MM.1S (cell line): ENCODE data around the gene ACACB.

Experiments used
- CTCF ChIP-seq: fragments of 300-600 bp; sonication (generic); IDR thresholded peaks from 2 replicates; pipeline ENCODE4 v1.5.1; 2016; ENCODE audit warnings: antibody characterized with exemption, low read length, mixed read lengths
- EZH2 ChIP-seq: fragments of 300-600 bp; sonication (generic); optimal IDR thresholded peaks from 2 replicates; pipeline ENCODE3; 2017; ENCODE audit warnings: low read depth, mild to moderate bottlenecking, antibody characterized with exemption, low read length, mixed read lengths
- EZH2phosphoT487 ChIP-seq: fragments of 300-600 bp; sonication (generic); IDR thresholded peaks from 2 replicates; pipeline ENCODE4 v1.6.1; 2018; ENCODE audit warnings: antibody characterized with exemption, low read length

GRCh38 chr12:109269428-109269827 lies 153.0 kb downstream of the ACACB start:
- TF ChIP-seq CTCF (no peak), EZH2 (no peak), EZH2phosphoT487 (no peak)
